MM.1S (cell line): ENCODE data around the gene USP10.

Experiments used
- DNase-seq: peaks from one replicate; pipeline ENCODE4 v3.0.0-alpha.2; 2015
- H2AFZ ChIP-seq: fragments of 300-600 bp; sonication (generic); 2 replicates; pipeline ENCODE4 v1.6.0; 2016; ENCODE audit warnings: antibody characterized with exemption, low read length
- H3F3A ChIP-seq: fragments of 300-600 bp; sonication (generic); 2 replicates; pipeline ENCODE4 v1.6.1; 2016; ENCODE audit warnings: mild to moderate bottlenecking, antibody characterized with exemption, low read length, moderate library complexity, mixed read lengths; ENCODE audit not compliant: insufficient read depth
- H3K27ac ChIP-seq: fragments of 300-600 bp; sonication (generic); 2 replicates; pipeline ENCODE4 v1.5.1; 2016; ENCODE audit warnings: mild to moderate bottlenecking, low read length
- H3K27me3 ChIP-seq: fragments of 300-600 bp; sonication (generic); replicated peaks from 2 replicates; pipeline ENCODE4 v1.6.0; 2016; ENCODE audit warnings: low read length; ENCODE audit not compliant: insufficient read depth
- H3K36me3 ChIP-seq: fragments of 300-600 bp; sonication (generic); replicated peaks from 2 replicates; pipeline ENCODE4 v1.6.1; 2016; ENCODE audit warnings: mild to moderate bottlenecking, low read length, mixed read lengths; ENCODE audit not compliant: insufficient read depth
- H3K4me1 ChIP-seq: fragments of 300-600 bp; sonication (generic); 2 replicates; pipeline ENCODE4 v1.6.1; 2016; ENCODE audit warnings: low read length, mixed read lengths
- H3K4me2 ChIP-seq: fragments of 300-600 bp; sonication (generic); 2 replicates; pipeline ENCODE4 v1.6.0; 2016; ENCODE audit warnings: low read depth, low read length
- H3K4me3 ChIP-seq: fragments of 300-600 bp; sonication (generic); 2 replicates; pipeline ENCODE4 v1.5.1; 2016; ENCODE audit warnings: low read length, mixed read lengths
- H3K79me2 ChIP-seq: fragments of 300-600 bp; sonication (generic); 2 replicates; pipeline ENCODE4 v1.6.1; 2016; ENCODE audit warnings: mixed run types, low read length, mixed read lengths
- H3K9ac ChIP-seq: fragments of 300-600 bp; sonication (generic); 2 replicates; pipeline ENCODE4 v1.6.1; 2016; ENCODE audit warnings: low read length, mixed read lengths
- H3K9me2 ChIP-seq: fragments of 300-600 bp; sonication (generic); replicated peaks from 2 replicates; pipeline ENCODE4 v1.6.1; 2016; ENCODE audit warnings: mild to moderate bottlenecking, low read length, mixed read lengths; ENCODE audit not compliant: insufficient read depth
- H3K9me3 ChIP-seq: fragments of 300-600 bp; sonication (generic); replicated peaks from 2 replicates; pipeline ENCODE4 v1.6.1; 2016; ENCODE audit warnings: mild to moderate bottlenecking, low read length, mixed read lengths; ENCODE audit not compliant: insufficient read depth
- H4K20me1 ChIP-seq: fragments of 300-600 bp; sonication (generic); 2 replicates; pipeline ENCODE4 v1.6.1; 2016; ENCODE audit warnings: mild to moderate bottlenecking, low read length, moderate library complexity, mixed read lengths; ENCODE audit not compliant: insufficient read depth
- CTCF ChIP-seq: fragments of 300-600 bp; sonication (generic); IDR thresholded peaks from 2 replicates; pipeline ENCODE4 v1.5.1; 2016; ENCODE audit warnings: antibody characterized with exemption, low read length, mixed read lengths
- EZH2 ChIP-seq: fragments of 300-600 bp; sonication (generic); optimal IDR thresholded peaks from 2 replicates; pipeline ENCODE3; 2017; ENCODE audit warnings: low read depth, mild to moderate bottlenecking, antibody characterized with exemption, low read length, mixed read lengths
- EZH2phosphoT487 ChIP-seq: fragments of 300-600 bp; sonication (generic); IDR thresholded peaks from 2 replicates; pipeline ENCODE4 v1.6.1; 2018; ENCODE audit warnings: antibody characterized with exemption, low read length

USP10 gene

GRCh38 chr16:84816485-84816884 lies 116.7 kb downstream of the USP10 start:
- Histone ChIP-seq H3K9me2 (no peaks in the 10 kb centered on the region), H3K79me2 (no peaks in the 10 kb centered on the region), H3K27ac (no peak overlapping the region), H3K4me1 (no peaks in the 10 kb centered on the region), H3K27me3 (peaks cover 65% of the 10 kb centered on the region), H3K9ac (no peak overlapping the region), H2AFZ (no peak overlapping the region), H3F3A (no peaks in the 10 kb centered on the region), H3K9me3 (no peaks in the 10 kb centered on the region), H4K20me1 (no peaks in the 10 kb centered on the region), H3K4me3 (no peak overlapping the region), H3K36me3 (no peaks in the 10 kb centered on the region), H3K4me2 (no peak overlapping the region)
- DNase-seq: no peak
- TF ChIP-seq EZH2 (no peak), CTCF (no peak)

GRCh38 chr16:84817206-84817605 lies 117.4 kb downstream of the USP10 start:
- Histone ChIP-seq H3F3A (no peaks in the 10 kb centered on the region), H3K9me2 (no peaks in the 10 kb centered on the region), H4K20me1 (no peaks in the 10 kb centered on the region), H3K9me3 (no peaks in the 10 kb centered on the region), H3K79me2 (no peaks in the 10 kb centered on the region), H3K36me3 (no peaks in the 10 kb centered on the region), H3K9ac (no peak overlapping the region), H3K27me3 (peaks cover 59% of the 10 kb centered on the region), H2AFZ (no peak overlapping the region), H3K4me2 (no peak overlapping the region), H3K4me3 (no peak overlapping the region), H3K27ac (no peak overlapping the region), H3K4me1 (no peaks in the 10 kb centered on the region)
- TF ChIP-seq EZH2phosphoT487 (no peak), CTCF (no peak), EZH2 (no peak)
- no peak for DNase-seq

GRCh38 chr16:84817613-84818012 lies 117.8 kb downstream of the USP10 start:
- Histone ChIP-seq H3F3A (no peaks in the 10 kb centered on the region), H3K79me2 (no peaks in the 10 kb centered on the region), H3K27ac (no peak overlapping the region), H3K9me3 (no peaks in the 10 kb centered on the region), H3K4me2 (no peak overlapping the region), H2AFZ (no peak overlapping the region), H3K36me3 (no peaks in the 10 kb centered on the region), H3K9ac (no peak overlapping the region), H3K27me3 (peaks cover 55% of the 10 kb centered on the region), H3K9me2 (no peaks in the 10 kb centered on the region), H4K20me1 (no peaks in the 10 kb centered on the region), H3K4me1 (no peaks in the 10 kb centered on the region), H3K4me3 (no peak overlapping the region)
- TF ChIP-seq EZH2: no peak
- no peak for TF ChIP-seq CTCF
- TF ChIP-seq EZH2phosphoT487: no peak
- no peak for DNase-seq
